ENCODE data around the gene TNNT3. TPM values are rescaled to one million over a fixed set of nuclear protein-coding genes. Genes with fewer than 3 reads are reported as not detected.

Gene TNNT3
- total RNA-seq, 1 experiment from 2014 or later: not detected

DNA sequence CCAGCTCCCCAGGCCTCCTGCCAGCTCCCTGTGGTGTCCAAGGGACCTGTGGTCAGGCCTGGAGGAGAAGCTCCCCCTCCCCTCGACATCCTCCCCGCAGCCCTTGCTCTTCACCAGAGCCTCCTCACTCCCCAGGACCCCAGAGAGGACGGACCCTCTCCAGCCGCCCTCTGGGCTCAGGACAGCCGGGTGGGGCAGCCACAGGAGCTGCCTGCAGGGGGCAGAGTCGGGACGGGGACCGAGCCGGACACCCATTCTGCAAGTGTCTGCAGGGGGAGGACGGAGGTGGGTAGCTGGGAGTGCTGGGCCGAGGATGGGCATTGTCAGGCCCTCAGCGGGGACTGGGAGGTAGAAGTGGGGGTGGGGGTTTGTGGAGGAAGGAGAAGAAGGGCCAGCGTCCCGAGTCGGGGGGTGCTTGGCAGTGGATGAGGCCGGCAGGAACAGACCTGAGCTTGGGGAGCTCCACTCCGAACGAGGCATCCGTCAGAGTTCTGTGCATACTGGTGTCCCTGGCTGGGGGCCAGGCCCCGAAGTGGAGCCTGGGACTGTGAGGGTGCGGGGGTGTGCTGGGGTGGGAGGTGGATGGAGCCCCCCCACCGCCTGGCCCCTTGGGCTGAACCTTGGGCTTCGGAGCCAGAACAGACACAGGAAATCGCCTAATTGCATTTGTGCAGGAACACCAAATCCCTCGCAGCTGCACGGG lies 43.0 kb upstream of the TNNT3 start:
- Mint-ChIP-seq H3K4me3 (peak overlapping the region in 1 of 2 experiments; percentile 21; a peak in 1 of 5 replicates), H3K27ac (peak overlapping the region in 1 of 3 experiments; percentile 49; a peak in 1 of 7 replicates), H3K9me3 (no peaks in the 10 kb centered on the region), H3K27me3 (ENCODE audit: low read depth) (no peaks in the 10 kb centered on the region; the same call in 1 of the 2 replicates), H3K36me3 (ENCODE audit: insufficient read depth in 1 of 3, low read depth in 3 of 3) (no peaks in the 10 kb centered on the region), H3K4me1 (peaks cover 2 to 7% of the 10 kb centered on the region in 2 experiments; a peak in 1 of 4 replicates)
- WGBS (ENCODE audit: extremely low coverage, insufficient read length, low lambda C conversion rate): no CpG with 5 or more reads among the region's 26 CpGs
- Histone ChIP-seq H3K79me2 (ENCODE audit: insufficient read depth, low read length) (no peaks in the 10 kb centered on the region), H2AK5ac (ENCODE audit: insufficient read length, low read length) (no peak overlapping the region), H4K91ac (ENCODE audit: insufficient read length, low read depth, low read length) (no peak overlapping the region), H4K5ac (ENCODE audit: insufficient read length, low read depth, low read length) (no peak overlapping the region), H2AFZ (ENCODE audit: low read length) (no peak overlapping the region), H4K8ac (replicated peaks; ENCODE audit: insufficient read length, low read depth, low read length) (no peak overlapping the region), H3K4me2 (ENCODE audit: insufficient read depth, insufficient read length, low read length) (no peak overlapping the region), H3K18ac (ENCODE audit: insufficient read length, low read depth, low read length) (no peak overlapping the region), H3K4me1 (ENCODE audit: insufficient read depth, low read length) (no peaks in the 10 kb centered on the region), H3K23ac (ENCODE audit: insufficient read length, low read depth, low read length) (no peak overlapping the region), H2BK5ac (ENCODE audit: insufficient read length, low read length) (no peak overlapping the region), H3K27me3 (ENCODE audit: insufficient read depth, low read length) (no peaks in the 10 kb centered on the region), H2BK15ac (ENCODE audit: low read depth, low read length) (no peak overlapping the region), H2BK20ac (ENCODE audit: low read depth, low read length, poor library complexity, severe bottlenecking) (no peak overlapping the region), H3K9me3 (ENCODE audit: control insufficient read depth, low read depth, low read length) (no peaks in the 10 kb centered on the region), H3T11ph (ENCODE audit: low read length) (no peak overlapping the region), H3K14ac (ENCODE audit: insufficient read depth, low read length) (peak overlapping the region; percentile 49; the same call in 1 of the 2 replicates), H3K4ac (ENCODE audit: low read depth, low read length) (no peak overlapping the region), H3K56ac (ENCODE audit: insufficient read length, low read depth, low read length) (no peak overlapping the region), H2BK120ac (ENCODE audit: low read depth, low read length, poor library complexity, severe bottlenecking) (no peak overlapping the region), H3K9ac (ENCODE audit: extremely low read depth, insufficient read length, low read length) (no peak overlapping the region), H3K23me2 (ENCODE audit: insufficient read length, low read depth, low read length, poor library complexity, severe bottlenecking) (no peaks in the 10 kb centered on the region), H3K79me1 (ENCODE audit: insufficient read depth, low read depth, low read length, poor library complexity, severe bottlenecking) (no peaks in the 10 kb centered on the region), H2BK12ac (ENCODE audit: insufficient read length, low read depth, low read length) (no peak overlapping the region), H3K27ac (ENCODE audit: insufficient read length, low read depth, low read length) (no peak overlapping the region), H4K20me1 (ENCODE audit: control insufficient read depth, insufficient read depth, insufficient read length) (no peaks in the 10 kb centered on the region)
- TF ChIP-seq, protein P1, sequence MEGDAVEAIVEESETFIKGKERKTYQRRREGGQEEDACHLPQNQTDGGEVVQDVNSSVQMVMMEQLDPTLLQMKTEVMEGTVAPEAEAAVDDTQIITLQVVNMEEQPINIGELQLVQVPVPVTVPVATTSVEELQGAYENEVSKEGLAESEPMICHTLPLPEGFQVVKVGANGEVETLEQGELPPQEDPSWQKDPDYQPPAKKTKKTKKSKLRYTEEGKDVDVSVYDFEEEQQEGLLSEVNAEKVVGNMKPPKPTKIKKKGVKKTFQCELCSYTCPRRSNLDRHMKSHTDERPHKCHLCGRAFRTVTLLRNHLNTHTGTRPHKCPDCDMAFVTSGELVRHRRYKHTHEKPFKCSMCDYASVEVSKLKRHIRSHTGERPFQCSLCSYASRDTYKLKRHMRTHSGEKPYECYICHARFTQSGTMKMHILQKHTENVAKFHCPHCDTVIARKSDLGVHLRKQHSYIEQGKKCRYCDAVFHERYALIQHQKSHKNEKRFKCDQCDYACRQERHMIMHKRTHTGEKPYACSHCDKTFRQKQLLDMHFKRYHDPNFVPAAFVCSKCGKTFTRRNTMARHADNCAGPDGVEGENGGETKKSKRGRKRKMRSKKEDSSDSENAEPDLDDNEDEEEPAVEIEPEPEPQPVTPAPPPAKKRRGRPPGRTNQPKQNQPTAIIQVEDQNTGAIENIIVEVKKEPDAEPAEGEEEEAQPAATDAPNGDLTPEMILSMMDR (conservative IDR thresholded peaks at IDR 0.05): peak; percentile 73
- peak; percentile 77 for DNase-seq
